ENCODE results near the gene GALNT18. TPM values are rescaled to one million over a fixed set of nuclear protein-coding genes. Genes with fewer than 3 reads are reported as not detected.

The GALNT18 gene
- total and polyA plus RNA-seq, 9 donors = 3.0 to 13.2 (median 7.7) TPM

DNA sequence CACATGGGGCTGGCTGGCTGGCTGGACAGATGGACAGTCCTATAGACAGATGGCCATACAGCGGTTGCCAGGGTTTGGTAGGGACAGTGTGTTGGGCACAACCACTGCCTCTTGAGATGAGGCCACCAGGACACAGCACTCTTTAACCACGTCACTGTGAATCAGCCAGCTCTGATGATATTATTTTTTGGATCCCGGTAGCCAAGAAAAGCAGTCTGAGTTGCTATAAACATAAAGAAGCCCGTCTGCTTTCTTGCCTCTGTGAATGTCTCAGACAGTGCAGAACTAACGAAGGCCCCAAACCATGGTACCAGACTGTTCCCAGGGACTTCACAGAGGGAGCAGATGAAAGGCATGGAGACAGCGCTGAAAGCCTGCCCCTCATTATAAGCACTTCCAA, 152.9 kb downstream of the GALNT18 start:
- H3K27ac ChIP-seq = no peak overlapping the region
- no peaks in the 10 kb centered on the region for H3K4me1 ChIP-seq (ENCODE audit: insufficient read depth)
- H3K9me3 ChIP-seq = no peaks in the 10 kb centered on the region
- H3K36me3 ChIP-seq = no peaks in the 10 kb centered on the region
- H3K27me3 ChIP-seq = no peaks in the 10 kb centered on the region
- 79 to 82% (median 79%) methylated on average over 6 of the region's 6 CpGs for WGBS, 3 donors
- intact Hi-C loops (cut with DNase I) = no loop called here
- TF ChIP-seq POLR2A (IDR thresholded peaks at IDR 0.05) (no peak), EP300 (IDR thresholded peaks at IDR 0.05) (no peak)
- TF ChIP-seq, protein P1, sequence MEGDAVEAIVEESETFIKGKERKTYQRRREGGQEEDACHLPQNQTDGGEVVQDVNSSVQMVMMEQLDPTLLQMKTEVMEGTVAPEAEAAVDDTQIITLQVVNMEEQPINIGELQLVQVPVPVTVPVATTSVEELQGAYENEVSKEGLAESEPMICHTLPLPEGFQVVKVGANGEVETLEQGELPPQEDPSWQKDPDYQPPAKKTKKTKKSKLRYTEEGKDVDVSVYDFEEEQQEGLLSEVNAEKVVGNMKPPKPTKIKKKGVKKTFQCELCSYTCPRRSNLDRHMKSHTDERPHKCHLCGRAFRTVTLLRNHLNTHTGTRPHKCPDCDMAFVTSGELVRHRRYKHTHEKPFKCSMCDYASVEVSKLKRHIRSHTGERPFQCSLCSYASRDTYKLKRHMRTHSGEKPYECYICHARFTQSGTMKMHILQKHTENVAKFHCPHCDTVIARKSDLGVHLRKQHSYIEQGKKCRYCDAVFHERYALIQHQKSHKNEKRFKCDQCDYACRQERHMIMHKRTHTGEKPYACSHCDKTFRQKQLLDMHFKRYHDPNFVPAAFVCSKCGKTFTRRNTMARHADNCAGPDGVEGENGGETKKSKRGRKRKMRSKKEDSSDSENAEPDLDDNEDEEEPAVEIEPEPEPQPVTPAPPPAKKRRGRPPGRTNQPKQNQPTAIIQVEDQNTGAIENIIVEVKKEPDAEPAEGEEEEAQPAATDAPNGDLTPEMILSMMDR (IDR thresholded peaks at IDR 0.05) = no peak
- no peak overlapping the region for H3K4me3 ChIP-seq
- no peak for DNase-seq

DNA sequence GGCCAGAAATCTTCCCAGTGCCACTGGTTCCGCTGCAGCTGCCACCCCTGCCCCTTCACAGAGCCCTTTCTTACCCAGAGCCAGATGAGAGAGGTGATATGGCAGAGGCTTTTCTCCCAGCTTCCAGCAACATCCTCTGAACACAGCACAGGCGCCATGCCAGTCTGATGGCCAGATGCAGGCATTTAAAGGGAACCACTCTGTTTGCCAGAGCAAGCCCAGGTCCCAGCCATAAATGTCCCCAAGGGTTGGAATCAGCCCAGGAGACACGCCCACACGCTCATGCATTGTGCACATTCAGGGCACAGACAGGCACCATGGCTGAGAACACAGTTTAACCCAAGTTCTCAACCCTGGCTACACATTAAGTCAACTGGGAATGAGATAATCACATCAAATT, 154.5 kb downstream of the GALNT18 start:
- no peaks in the 10 kb centered on the region for H3K4me1 ChIP-seq (ENCODE audit: insufficient read depth)
- no peaks in the 10 kb centered on the region for H3K9me3 ChIP-seq
- no peak for DNase-seq
- no peak overlapping the region for H3K27ac ChIP-seq
- no peak overlapping the region for H3K4me3 ChIP-seq
- H3K36me3 ChIP-seq = no peaks in the 10 kb centered on the region
- intact Hi-C loops (cut with DNase I) = no loop called here
- 91 to 99% (median 96%) methylated on average over 4 of the region's 4 CpGs for WGBS, 3 donors
- TF ChIP-seq, protein P1 (IDR thresholded peaks at IDR 0.05) = no peak
- TF ChIP-seq POLR2A (IDR thresholded peaks at IDR 0.05) = no peak
- TF ChIP-seq EP300 (IDR thresholded peaks at IDR 0.05) = no peak
- no peaks in the 10 kb centered on the region for H3K27me3 ChIP-seq

DNA sequence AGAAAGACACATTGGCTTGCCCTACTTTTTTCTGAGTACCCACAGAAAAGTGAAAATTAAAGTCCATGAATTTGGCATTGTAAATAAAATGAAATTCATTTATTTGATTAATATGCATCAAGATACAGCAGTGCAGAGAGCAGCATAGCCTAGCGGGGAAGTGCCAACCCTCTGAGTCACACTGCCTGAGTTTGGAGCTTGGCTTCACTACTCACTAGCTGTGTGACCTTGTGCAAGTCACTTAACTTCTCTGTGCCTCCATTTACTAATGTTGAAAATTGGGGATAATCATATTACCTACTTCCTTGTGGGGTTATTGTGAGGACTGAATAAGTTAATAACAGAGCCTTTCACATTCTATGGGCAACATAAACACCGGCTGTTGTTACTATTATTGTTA, 157.2 kb downstream of the GALNT18 start:
- no peak for DNase-seq
- intact Hi-C loops (cut with DNase I) = no loop called here
- no peak overlapping the region for H3K4me3 ChIP-seq
- no peak for TF ChIP-seq POLR2A (IDR thresholded peaks at IDR 0.05)
- TF ChIP-seq EP300 (IDR thresholded peaks at IDR 0.05) = no peak
- TF ChIP-seq, protein P1 (IDR thresholded peaks at IDR 0.05) = no peak
- no peaks in the 10 kb centered on the region for H3K36me3 ChIP-seq
- H3K9me3 ChIP-seq = no peaks in the 10 kb centered on the region
- H3K27me3 ChIP-seq = no peaks in the 10 kb centered on the region
- 91 to 100% (median 93%) methylated on average over 2 of the region's 2 CpGs for WGBS, 3 donors
- no peaks in the 10 kb centered on the region for H3K4me1 ChIP-seq (ENCODE audit: insufficient read depth)
- H3K27ac ChIP-seq = no peak overlapping the region

DNA sequence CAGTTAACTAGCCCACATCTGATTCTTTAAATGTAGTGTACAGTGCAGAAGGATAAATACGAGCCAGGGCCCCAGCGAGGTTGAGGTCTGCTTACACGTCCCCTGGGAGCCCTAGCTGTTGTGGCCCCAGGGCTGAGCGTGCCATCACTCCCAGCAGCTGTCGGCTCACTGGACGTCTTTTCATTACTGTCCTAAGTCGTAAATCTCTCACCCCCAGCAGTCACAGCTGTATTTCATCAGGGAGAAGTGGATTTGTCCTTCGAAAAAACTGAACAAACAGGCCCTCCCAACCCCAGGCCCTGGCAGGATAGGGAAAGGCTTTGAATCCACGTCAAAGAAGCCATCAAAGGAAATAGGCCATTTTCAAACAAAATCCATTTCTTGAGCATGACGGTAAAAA, 158.4 kb downstream of the GALNT18 start:
- intact Hi-C loops (cut with DNase I) = no loop called here

More for the DNA sequence above, 158.4 kb downstream of the GALNT18 start:
- no peaks in the 10 kb centered on the region for H3K27me3 ChIP-seq
- 37 to 61% (median 58%) methylated on average over 10 of the region's 10 CpGs for WGBS, 3 donors
- TF ChIP-seq EP300 (IDR thresholded peaks at IDR 0.05) (no peak), POLR2A (IDR thresholded peaks at IDR 0.05) (no peak)
- TF ChIP-seq, protein P1 (IDR thresholded peaks at IDR 0.05) = no peak
- DNase-seq = no peak
- no peaks in the 10 kb centered on the region for H3K36me3 ChIP-seq
- H3K9me3 ChIP-seq = no peaks in the 10 kb centered on the region
- no peak overlapping the region for H3K27ac ChIP-seq
- H3K4me1 ChIP-seq (ENCODE audit: insufficient read depth) = no peaks in the 10 kb centered on the region
- no peak overlapping the region for H3K4me3 ChIP-seq

All from ovary (tissue), 9 donors.